ENCODE measurements around the gene HMOX2. TPM values are rescaled to one million over a fixed set of nuclear protein-coding genes. Genes with fewer than 3 reads are reported as not detected.

Gene HMOX2
- total and polyA plus RNA-seq, 2 of the 13 experiments (the other 11 are each of a cell fraction or from before 2014, with no cell fraction given): 60.3 to 70.4 TPM

DNA sequence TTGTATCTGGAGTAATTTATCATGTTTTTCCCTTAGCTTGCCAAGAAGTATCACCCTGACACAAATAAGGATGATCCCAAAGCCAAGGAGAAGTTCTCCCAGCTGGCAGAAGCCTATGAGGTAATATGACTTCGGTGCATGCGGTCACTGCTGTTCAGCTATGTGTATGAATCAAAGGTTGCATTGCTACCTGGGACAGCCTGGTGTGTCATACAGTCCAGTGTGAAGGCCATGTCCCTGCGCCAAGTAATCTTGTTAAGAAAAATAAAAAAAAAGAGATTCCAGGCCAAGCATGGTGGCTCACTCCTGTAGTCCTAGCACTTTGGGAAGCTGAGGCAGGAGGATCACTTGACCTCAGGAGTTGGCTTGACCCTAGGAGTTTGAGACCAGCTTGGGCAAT is 38.8 kb upstream of the HMOX2 start (continued):
- TF ChIP-seq, protein P1, sequence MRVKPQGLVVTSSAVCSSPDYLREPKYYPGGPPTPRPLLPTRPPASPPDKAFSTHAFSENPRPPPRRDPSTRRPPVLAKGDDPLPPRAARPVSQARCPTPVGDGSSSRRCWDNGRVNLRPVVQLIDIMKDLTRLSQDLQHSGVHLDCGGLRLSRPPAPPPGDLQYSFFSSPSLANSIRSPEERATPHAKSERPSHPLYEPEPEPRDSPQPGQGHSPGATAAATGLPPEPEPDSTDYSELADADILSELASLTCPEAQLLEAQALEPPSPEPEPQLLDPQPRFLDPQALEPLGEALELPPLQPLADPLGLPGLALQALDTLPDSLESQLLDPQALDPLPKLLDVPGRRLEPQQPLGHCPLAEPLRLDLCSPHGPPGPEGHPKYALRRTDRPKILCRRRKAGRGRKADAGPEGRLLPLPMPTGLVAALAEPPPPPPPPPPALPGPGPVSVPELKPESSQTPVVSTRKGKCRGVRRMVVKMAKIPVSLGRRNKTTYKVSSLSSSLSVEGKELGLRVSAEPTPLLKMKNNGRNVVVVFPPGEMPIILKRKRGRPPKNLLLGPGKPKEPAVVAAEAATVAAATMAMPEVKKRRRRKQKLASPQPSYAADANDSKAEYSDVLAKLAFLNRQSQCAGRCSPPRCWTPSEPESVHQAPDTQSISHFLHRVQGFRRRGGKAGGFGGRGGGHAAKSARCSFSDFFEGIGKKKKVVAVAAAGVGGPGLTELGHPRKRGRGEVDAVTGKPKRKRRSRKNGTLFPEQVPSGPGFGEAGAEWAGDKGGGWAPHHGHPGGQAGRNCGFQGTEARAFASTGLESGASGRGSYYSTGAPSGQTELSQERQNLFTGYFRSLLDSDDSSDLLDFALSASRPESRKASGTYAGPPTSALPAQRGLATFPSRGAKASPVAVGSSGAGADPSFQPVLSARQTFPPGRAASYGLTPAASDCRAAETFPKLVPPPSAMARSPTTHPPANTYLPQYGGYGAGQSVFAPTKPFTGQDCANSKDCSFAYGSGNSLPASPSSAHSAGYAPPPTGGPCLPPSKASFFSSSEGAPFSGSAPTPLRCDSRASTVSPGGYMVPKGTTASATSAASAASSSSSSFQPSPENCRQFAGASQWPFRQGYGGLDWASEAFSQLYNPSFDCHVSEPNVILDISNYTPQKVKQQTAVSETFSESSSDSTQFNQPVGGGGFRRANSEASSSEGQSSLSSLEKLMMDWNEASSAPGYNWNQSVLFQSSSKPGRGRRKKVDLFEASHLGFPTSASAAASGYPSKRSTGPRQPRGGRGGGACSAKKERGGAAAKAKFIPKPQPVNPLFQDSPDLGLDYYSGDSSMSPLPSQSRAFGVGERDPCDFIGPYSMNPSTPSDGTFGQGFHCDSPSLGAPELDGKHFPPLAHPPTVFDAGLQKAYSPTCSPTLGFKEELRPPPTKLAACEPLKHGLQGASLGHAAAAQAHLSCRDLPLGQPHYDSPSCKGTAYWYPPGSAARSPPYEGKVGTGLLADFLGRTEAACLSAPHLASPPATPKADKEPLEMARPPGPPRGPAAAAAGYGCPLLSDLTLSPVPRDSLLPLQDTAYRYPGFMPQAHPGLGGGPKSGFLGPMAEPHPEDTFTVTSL (CRISPR knock-in tag; IDR thresholded peaks at IDR 0.05; ENCODE audit: borderline replicate concordance): no peak
- TF ChIP-seq, protein P2, sequence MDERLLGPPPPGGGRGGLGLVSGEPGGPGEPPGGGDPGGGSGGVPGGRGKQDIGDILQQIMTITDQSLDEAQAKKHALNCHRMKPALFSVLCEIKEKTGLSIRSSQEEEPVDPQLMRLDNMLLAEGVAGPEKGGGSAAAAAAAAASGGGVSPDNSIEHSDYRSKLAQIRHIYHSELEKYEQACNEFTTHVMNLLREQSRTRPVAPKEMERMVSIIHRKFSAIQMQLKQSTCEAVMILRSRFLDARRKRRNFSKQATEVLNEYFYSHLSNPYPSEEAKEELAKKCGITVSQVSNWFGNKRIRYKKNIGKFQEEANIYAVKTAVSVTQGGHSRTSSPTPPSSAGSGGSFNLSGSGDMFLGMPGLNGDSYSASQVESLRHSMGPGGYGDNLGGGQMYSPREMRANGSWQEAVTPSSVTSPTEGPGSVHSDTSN (CRISPR knock-in tag; IDR thresholded peaks at IDR 0.05): no peak
- no peak for TF ChIP-seq SNAI1 (CRISPR knock-in tag; IDR thresholded peaks at IDR 0.05; ENCODE audit: borderline replicate concordance)
- no peak for TF ChIP-seq HIVEP1 (CRISPR knock-in tag; IDR thresholded peaks at IDR 0.05)

DNA sequence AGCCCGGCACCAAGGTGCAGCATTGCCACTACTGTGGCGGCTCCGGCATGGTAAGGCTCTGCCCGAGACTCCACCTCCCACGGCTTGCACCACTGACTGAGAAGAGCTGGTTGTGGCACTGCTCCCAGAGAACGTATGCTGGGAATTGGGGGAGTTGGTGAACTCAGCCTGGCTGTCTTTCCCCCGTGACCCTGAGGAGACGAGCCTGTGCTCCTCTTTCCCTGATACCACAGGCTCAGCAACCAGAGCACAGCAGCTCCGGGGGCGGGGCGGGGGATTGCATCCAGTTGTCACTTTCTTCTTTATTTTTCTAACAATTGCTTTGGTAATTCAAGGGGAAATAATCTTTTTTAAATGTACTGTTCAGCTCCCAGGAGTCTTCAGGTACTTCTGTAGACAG is 33.8 kb upstream of the HMOX2 start:
- no peak overlapping the region for H3K4me3 ChIP-seq (replicated peaks in 1 of 3; ENCODE audit: insufficient read depth in 1 of 3, low read depth in 2 of 3, low read length in 3 of 3)
- ChIA-PET POLR2A (no interaction called here), CTCF (ENCODE audit: low intra/inter-chr PET ratio, low total read pairs) (no interaction called here)
- no peaks in the 10 kb centered on the region for H3K4me1 ChIP-seq (ENCODE audit: insufficient read depth, low read length)
- H2AFZ ChIP-seq (ENCODE audit: low read length): no peak overlapping the region
- FAIRE-seq (no peak), ATAC-seq (no peak), DNase-seq (ENCODE audit: low spot score) (no peak)
- H3K4me2 ChIP-seq (ENCODE audit: low read depth, low read length): no peak overlapping the region
- H3K79me2 ChIP-seq (ENCODE audit: insufficient read depth, low read length): no peaks in the 10 kb centered on the region
- in situ Hi-C loops (cut with HindIII; ENCODE audit: extremely low pct_ligation_motif_present, low pct_unique_long_range_greater_than_20kb): no loop called here
- no TSS peak for BruUV-seq (replicated peaks)
- 99% methylated on average over 5 of the region's 11 CpGs for WGBS (ENCODE audit: low lambda C conversion rate)
- H3K9me3 ChIP-seq (ENCODE audit: low read length): no peaks in the 10 kb centered on the region
- intact Hi-C loops (cut with micrococcal nuclease; ENCODE audit: unreplicated experiment): no loop called here
- H3K27me3 ChIP-seq (ENCODE audit: control insufficient read depth in 1 of 2, insufficient read depth in 2 of 2, low read length in 2 of 2): no peaks in the 10 kb centered on the region
- no peak overlapping the region for H3K9ac ChIP-seq (ENCODE audit: insufficient read depth, low read depth, low read length)
- no peak overlapping the region for H3K27ac ChIP-seq (ENCODE audit: extremely low read length, insufficient read depth, low read length)
- no peaks in the 10 kb centered on the region for H4K20me1 ChIP-seq (ENCODE audit: insufficient read depth, low read length)
- peaks cover 44 to 66% of the 10 kb centered on the region in 2 experiments for H3K36me3 ChIP-seq (replicated peaks in 1 of 2; ENCODE audit: control insufficient read depth in 1 of 2, insufficient read depth in 2 of 2, low read length in 2 of 2)
- TF ChIP-seq POLR2AphosphoS2 (IDR thresholded peaks at IDR 0.05; ENCODE audit: low read depth, low read length): no peak
- no peak for TF ChIP-seq ZNF317 (CRISPR knock-in tag; IDR thresholded peaks at IDR 0.05)
- no peak for TF ChIP-seq IRF1 (CRISPR knock-in tag; IDR thresholded peaks at IDR 0.05; ENCODE audit: low read depth)
- no peak for TF ChIP-seq ZNF281 (CRISPR knock-in tag; IDR thresholded peaks at IDR 0.05; ENCODE audit: borderline replicate concordance)
- TF ChIP-seq, protein P3, sequence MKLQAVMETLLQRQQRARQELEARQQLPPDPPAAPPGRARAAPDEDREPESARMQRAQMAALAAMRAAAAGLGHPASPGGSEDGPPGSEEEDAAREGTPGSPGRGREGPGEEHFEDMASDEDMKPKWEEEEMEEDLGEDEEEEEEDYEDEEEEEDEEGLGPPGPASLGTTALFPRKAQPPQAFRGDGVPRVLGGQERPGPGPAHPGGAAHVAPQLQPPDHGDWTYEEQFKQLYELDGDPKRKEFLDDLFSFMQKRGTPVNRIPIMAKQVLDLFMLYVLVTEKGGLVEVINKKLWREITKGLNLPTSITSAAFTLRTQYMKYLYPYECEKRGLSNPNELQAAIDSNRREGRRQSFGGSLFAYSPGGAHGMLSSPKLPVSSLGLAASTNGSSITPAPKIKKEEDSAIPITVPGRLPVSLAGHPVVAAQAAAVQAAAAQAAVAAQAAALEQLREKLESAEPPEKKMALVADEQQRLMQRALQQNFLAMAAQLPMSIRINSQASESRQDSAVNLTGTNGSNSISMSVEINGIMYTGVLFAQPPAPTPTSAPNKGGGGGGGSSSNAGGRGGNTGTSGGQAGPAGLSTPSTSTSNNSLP (IDR thresholded peaks at IDR 0.05; ENCODE audit: low read depth, low read length): no peak
- no peak for TF ChIP-seq NFKB2 (CRISPR knock-in tag; IDR thresholded peaks at IDR 0.05; ENCODE audit: borderline replicate concordance)
- no peak for TF ChIP-seq JUNB (CRISPR knock-in tag; IDR thresholded peaks at IDR 0.05; ENCODE audit: borderline replicate concordance)
